ENCODE measurements around the gene EMX2.
"Not testable (repeated sequence)": the region's sequence is repeated elsewhere in the genome, so short reads cannot be mapped to it uniquely, and the experiment has no call there.

The EMX2 gene

GRCh38 chr10:117559712-117560111 is 17.2 kb downstream of the EMX2 start:
- DNase-seq (ENCODE audit: low read depth, low spot score), result no peak

- DNase-seq (ENCODE audit: low read depth, low spot score), result no peak
Measured at GRCh38 chr10:117560942-117561341, 18.4 kb downstream of the EMX2 start.

GRCh38 chr10:117562220-117562619 is 19.7 kb downstream of the EMX2 start:
- DNase-seq (ENCODE audit: low read depth, low spot score), result no peak

- DNase-seq (ENCODE audit: low read depth, low spot score), result no peak
Measured at GRCh38 chr10:117562896-117563737, 20.6 kb downstream of the EMX2 start.

GRCh38 chr10:117563780-117564179 is 21.2 kb downstream of the EMX2 start:
- DNase-seq (ENCODE audit: low read depth, low spot score), result no peak

GRCh38 chr10:117565068-117565467 is 22.5 kb downstream of the EMX2 start:
- no peak for DNase-seq (ENCODE audit: low read depth, low spot score)

GRCh38 chr10:117568334-117568733 is 25.8 kb downstream of the EMX2 start:
- DNase-seq (ENCODE audit: low read depth, low spot score), result no peak

- no peak for DNase-seq (ENCODE audit: low read depth, low spot score)
Measured at GRCh38 chr10:117569610-117570390, 27.3 kb downstream of the EMX2 start.

GRCh38 chr10:117570880-117571279 is 28.3 kb downstream of the EMX2 start:
- no peak for DNase-seq (ENCODE audit: low read depth, low spot score)

- no peak for DNase-seq (ENCODE audit: low read depth, low spot score)
Measured at GRCh38 chr10:117574498-117575146, 32.1 kb downstream of the EMX2 start.

- DNase-seq (ENCODE audit: low read depth, low spot score), result no peak
Measured at GRCh38 chr10:117578490-117578889, 35.9 kb downstream of the EMX2 start.

GRCh38 chr10:117578999-117579590 is 36.5 kb downstream of the EMX2 start:
- no peak for DNase-seq (ENCODE audit: low read depth, low spot score)

- DNase-seq (ENCODE audit: low read depth, low spot score), result no peak
Measured at GRCh38 chr10:117581961-117582360, 39.4 kb downstream of the EMX2 start.

- DNase-seq (ENCODE audit: low read depth, low spot score), result not testable (repeated sequence)
Measured at GRCh38 chr10:117584831-117585230, 42.3 kb downstream of the EMX2 start.

- no peak for DNase-seq (ENCODE audit: low read depth, low spot score)
Measured at GRCh38 chr10:117587036-117587435, 44.5 kb downstream of the EMX2 start.

GRCh38 chr10:117590101-117590875 is 47.7 kb downstream of the EMX2 start:
- no peak for DNase-seq (ENCODE audit: low read depth, low spot score)

- DNase-seq (ENCODE audit: low read depth, low spot score), result no peak
Measured at GRCh38 chr10:117591043-117591442, 48.5 kb downstream of the EMX2 start.

- no peak for DNase-seq (ENCODE audit: low read depth, low spot score)
Measured at GRCh38 chr10:117594722-117595121, 52.2 kb downstream of the EMX2 start.

GRCh38 chr10:117596706-117597105 is 54.2 kb downstream of the EMX2 start:
- DNase-seq (ENCODE audit: low read depth, low spot score), result no peak

- no peak for DNase-seq (ENCODE audit: low read depth, low spot score)
Measured at GRCh38 chr10:117597216-117597615, 54.7 kb downstream of the EMX2 start.

Data from iPS DF 19.7 (cell line).